Measurements from ENCODE around the gene NRG3.

The NRG3 gene

GRCh38 chr10:82462910-82463551, 588.0 kb downstream of the NRG3 start:
- Histone ChIP-seq H3K9me2 (ENCODE audit: low read depth, low read length) (no peaks in the 10 kb centered on the region), H3K79me2 (ENCODE audit: insufficient read depth, low read length) (no peaks in the 10 kb centered on the region), H3K27ac (ENCODE audit: low read depth, low read length, poor library complexity, severe bottlenecking) (peak overlapping the region; percentile 83), H4K20me1 (ENCODE audit: insufficient read depth, low read length) (no peaks in the 10 kb centered on the region), H3K9me3 (ENCODE audit: low read length) (no peaks in the 10 kb centered on the region), H3K4me3 (ENCODE audit: low read depth, low read length, poor library complexity, severe bottlenecking) (no peak overlapping the region), H3F3A (ENCODE audit: insufficient read depth, low read length) (0 out of 2 replicates have a peak, but pooled peaks cover 2% of the 10 kb centered on the region), H3K36me3 (ENCODE audit: insufficient read depth, low read length) (no peaks in the 10 kb centered on the region), H3K4me2 (ENCODE audit: low read length) (no peak overlapping the region), H2AFZ (ENCODE audit: low read length) (no peak overlapping the region), H3K27me3 (ENCODE audit: insufficient read depth, low read length) (no peaks in the 10 kb centered on the region), H3K9ac (ENCODE audit: low read length) (no peak overlapping the region), H3K4me1 (ENCODE audit: insufficient read depth, low read length, severe bottlenecking) (peaks cover 76% of the 10 kb centered on the region)
- TF ChIP-seq EZH2 (IDR thresholded peaks at IDR 0.05; ENCODE audit: borderline replicate concordance, low read length) = no peak

- H4K20me1 ChIP-seq (ENCODE audit: insufficient read depth, low read length) = no peaks in the 10 kb centered on the region
- H3K79me2 ChIP-seq (ENCODE audit: insufficient read depth, low read length) = no peaks in the 10 kb centered on the region
- peak overlapping the region; percentile 83 for H3K27ac ChIP-seq (ENCODE audit: low read depth, low read length, poor library complexity, severe bottlenecking)
- no peak overlapping the region for H3K9ac ChIP-seq (ENCODE audit: low read length)
- H3K36me3 ChIP-seq (ENCODE audit: insufficient read depth, low read length) = no peaks in the 10 kb centered on the region
- peaks cover 76% of the 10 kb centered on the region for H3K4me1 ChIP-seq (ENCODE audit: insufficient read depth, low read length, severe bottlenecking)
- H3F3A ChIP-seq (ENCODE audit: insufficient read depth, low read length) = 0 out of 2 replicates have a peak, but pooled peaks cover 2% of the 10 kb centered on the region
- H3K9me2 ChIP-seq (ENCODE audit: low read depth, low read length) = no peaks in the 10 kb centered on the region
- no peak overlapping the region for H3K4me2 ChIP-seq (ENCODE audit: low read length)
- H2AFZ ChIP-seq (ENCODE audit: low read length) = no peak overlapping the region
- no peak overlapping the region for H3K4me3 ChIP-seq (ENCODE audit: low read depth, low read length, poor library complexity, severe bottlenecking)
- H3K27me3 ChIP-seq (ENCODE audit: insufficient read depth, low read length) = no peaks in the 10 kb centered on the region
- no peaks in the 10 kb centered on the region for H3K9me3 ChIP-seq (ENCODE audit: low read length)
- TF ChIP-seq EZH2 (IDR thresholded peaks at IDR 0.05; ENCODE audit: borderline replicate concordance, low read length) (no peak), CTCF (IDR thresholded peaks at IDR 0.05; ENCODE audit: low read length) (no peak)
These were observed 588.6 kb downstream of the NRG3 start for GRCh38 chr10:82463614-82464013.

- no peak overlapping the region for H3K4me3 ChIP-seq (ENCODE audit: low read depth, low read length, poor library complexity, severe bottlenecking)
- H3K4me2 ChIP-seq (ENCODE audit: low read length) = peak overlapping the region; percentile 32; the same call in 1 of the 2 replicates
- peaks cover 76% of the 10 kb centered on the region for H3K4me1 ChIP-seq (ENCODE audit: insufficient read depth, low read length, severe bottlenecking)
- H4K20me1 ChIP-seq (ENCODE audit: insufficient read depth, low read length) = no peaks in the 10 kb centered on the region
- peak overlapping the region; percentile 83 for H3K27ac ChIP-seq (ENCODE audit: low read depth, low read length, poor library complexity, severe bottlenecking)
- no peak overlapping the region for H2AFZ ChIP-seq (ENCODE audit: low read length)
- no peaks in the 10 kb centered on the region for H3K79me2 ChIP-seq (ENCODE audit: insufficient read depth, low read length)
- no peaks in the 10 kb centered on the region for H3K9me2 ChIP-seq (ENCODE audit: low read depth, low read length)
- no peaks in the 10 kb centered on the region for H3K27me3 ChIP-seq (ENCODE audit: insufficient read depth, low read length)
- H3F3A ChIP-seq (ENCODE audit: insufficient read depth, low read length) = 0 out of 2 replicates have a peak, but pooled peaks cover 2% of the 10 kb centered on the region
- TF ChIP-seq CTCF (IDR thresholded peaks at IDR 0.05; ENCODE audit: low read length) (no peak), EZH2 (IDR thresholded peaks at IDR 0.05; ENCODE audit: borderline replicate concordance, low read length) (no peak)
- no peaks in the 10 kb centered on the region for H3K36me3 ChIP-seq (ENCODE audit: insufficient read depth, low read length)
- H3K9ac ChIP-seq (ENCODE audit: low read length) = peak overlapping the region; percentile 20; the same call in 1 of the 2 replicates
- no peaks in the 10 kb centered on the region for H3K9me3 ChIP-seq (ENCODE audit: low read length)
These were observed 589.3 kb downstream of the NRG3 start for GRCh38 chr10:82464191-82464818.
